AG04450 (cell line): ENCODE measurements around the gene USP34. TPM values are rescaled to one million over a fixed set of nuclear protein-coding genes. Genes with fewer than 3 reads are reported as not detected.

ENCODE experiments used
- CTCF ChIA-PET: fragments of 300-600, 350-600 bp; formaldehyde crosslinking; extraction: SDS; loops from one replicate; lab custom pipeline; 2022; ENCODE audit warnings: antibody characterized with exemption, inconsistent platforms; lab: Charles Lee
- POLR2A ChIA-PET: fragments of 350-600 bp; formaldehyde crosslinking; extraction: SDS; loops from one replicate; lab custom pipeline; 2021; ENCODE audit warnings: antibody characterized with exemption, inconsistent platforms; lab: Yijun Ruan, JAX
- DNase-seq: peaks from one replicate; pipeline ENCODE4 v3.0.0-alpha.2; 2011; ENCODE audit warnings: low read depth, low spot score
- H3K27ac ChIP-seq: one replicate; pipeline ENCODE4 v1.5.1; 2012; ENCODE audit warnings: low read depth, low read length, control low read depth
- H3K27me3 ChIP-seq: one replicate; pipeline ENCODE4 v1.6.0; 2012; ENCODE audit warnings: low read length; ENCODE audit not compliant: control insufficient read depth, insufficient read depth
- H3K4me3 ChIP-seq: 2 replicates; pipeline ENCODE4 v1.5.1; 2011; ENCODE audit warnings: mild to moderate bottlenecking, low read depth, low read length, control low read depth
- H3K9me3 ChIP-seq: 2 replicates; pipeline ENCODE4 v1.5.1; 2012; ENCODE audit warnings: low read length; ENCODE audit not compliant: control insufficient read depth, insufficient read depth
- polyA plus RNA-seq: library from polyadenylated mRNA; depleted of rRNA; stranded (reverse); fragments of >200 nt; gene quantifications from 2 replicates; pipeline ENCODE4 v1.2.3, GENCODE V29; 2011
- TF ChIP-seq, protein P1 (sequence below): IDR thresholded peaks from 2 replicates; pipeline ENCODE4 v1.5.1; 2011; ENCODE audit warnings: low read depth, low read length, control low read depth, inconsistent platforms

Gene USP34
- polyA plus RNA-seq, 1 experiment, result 92.3 TPM

DNA sequence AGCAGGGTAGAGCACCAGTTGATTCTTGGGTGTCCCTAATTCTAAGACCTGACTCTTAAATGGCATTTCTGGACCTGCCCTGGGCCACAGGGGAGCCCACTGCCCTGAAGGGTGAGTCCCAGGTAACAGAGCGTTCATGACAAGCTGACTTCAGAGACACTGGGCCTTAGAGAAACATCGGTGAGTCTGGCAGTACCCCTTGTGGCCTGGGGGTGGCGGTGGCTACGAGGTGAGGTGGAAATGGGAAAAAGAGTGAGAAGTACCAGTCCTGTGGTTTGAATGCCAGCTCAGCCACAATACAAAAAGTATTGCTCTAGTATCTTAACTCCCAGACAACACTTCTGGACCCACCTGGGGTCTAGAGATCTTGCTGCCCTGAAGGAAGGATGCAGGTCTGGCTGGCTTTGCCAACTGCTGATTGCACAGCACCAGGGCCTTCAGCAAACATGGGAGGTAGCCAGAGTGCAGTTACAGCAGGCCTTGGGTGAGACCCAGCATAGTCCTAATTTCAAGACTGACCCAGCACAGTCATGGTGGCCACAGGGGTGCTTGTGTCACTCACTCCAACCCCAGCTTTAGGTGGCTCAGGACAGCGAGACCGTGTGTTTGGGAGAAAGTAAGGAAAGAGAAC is 44.5 kb downstream of the USP34 start:
- no peak overlapping the region for H3K4me3 ChIP-seq
- DNase-seq, result no peak
- no peaks in the 10 kb centered on the region for H3K9me3 ChIP-seq
- TF ChIP-seq, protein P1, sequence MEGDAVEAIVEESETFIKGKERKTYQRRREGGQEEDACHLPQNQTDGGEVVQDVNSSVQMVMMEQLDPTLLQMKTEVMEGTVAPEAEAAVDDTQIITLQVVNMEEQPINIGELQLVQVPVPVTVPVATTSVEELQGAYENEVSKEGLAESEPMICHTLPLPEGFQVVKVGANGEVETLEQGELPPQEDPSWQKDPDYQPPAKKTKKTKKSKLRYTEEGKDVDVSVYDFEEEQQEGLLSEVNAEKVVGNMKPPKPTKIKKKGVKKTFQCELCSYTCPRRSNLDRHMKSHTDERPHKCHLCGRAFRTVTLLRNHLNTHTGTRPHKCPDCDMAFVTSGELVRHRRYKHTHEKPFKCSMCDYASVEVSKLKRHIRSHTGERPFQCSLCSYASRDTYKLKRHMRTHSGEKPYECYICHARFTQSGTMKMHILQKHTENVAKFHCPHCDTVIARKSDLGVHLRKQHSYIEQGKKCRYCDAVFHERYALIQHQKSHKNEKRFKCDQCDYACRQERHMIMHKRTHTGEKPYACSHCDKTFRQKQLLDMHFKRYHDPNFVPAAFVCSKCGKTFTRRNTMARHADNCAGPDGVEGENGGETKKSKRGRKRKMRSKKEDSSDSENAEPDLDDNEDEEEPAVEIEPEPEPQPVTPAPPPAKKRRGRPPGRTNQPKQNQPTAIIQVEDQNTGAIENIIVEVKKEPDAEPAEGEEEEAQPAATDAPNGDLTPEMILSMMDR, result peak; percentile 54
- CTCF ChIA-PET, result interaction anchor here (0.8 to 1.5 kb wide), 2 partner anchors 10 to 20 kb away, joined by 4 to 6 read pairs; no protein-coding TSS in a partner anchor
- no peak overlapping the region for H3K27ac ChIP-seq
- H3K27me3 ChIP-seq, result no peaks in the 10 kb centered on the region
- POLR2A ChIA-PET, result no interaction called here

DNA sequence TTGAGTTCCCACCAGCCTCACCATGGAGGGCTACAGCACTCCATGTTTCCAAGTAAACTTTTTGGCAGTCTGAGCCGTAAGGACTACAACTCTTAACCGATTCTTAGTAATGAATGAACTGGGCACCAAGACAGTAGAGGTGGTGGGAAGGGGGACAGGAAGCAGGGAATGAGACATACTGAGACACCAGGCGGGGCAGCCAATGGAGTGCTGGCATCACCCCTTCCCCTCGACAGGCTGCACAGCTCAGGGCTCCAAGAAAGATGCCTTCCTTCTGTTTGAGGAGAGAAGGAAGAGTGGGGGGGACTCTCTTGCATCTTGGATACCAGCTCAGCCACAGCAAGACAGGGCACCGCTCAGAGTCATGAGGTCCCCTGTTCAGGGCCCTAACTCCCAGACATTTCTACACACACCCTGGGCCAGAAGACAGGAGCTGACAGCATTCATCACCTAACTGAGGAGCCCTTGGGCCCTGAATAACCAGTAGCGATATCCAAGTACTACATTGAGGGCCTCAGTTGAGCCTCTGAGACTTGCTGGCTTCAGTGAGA is 45.2 kb downstream of the USP34 start:
- TF ChIP-seq, protein P1, result no peak
- H3K9me3 ChIP-seq, result no peaks in the 10 kb centered on the region
- H3K4me3 ChIP-seq, result no peak overlapping the region
- no peak overlapping the region for H3K27ac ChIP-seq
- H3K27me3 ChIP-seq, result no peaks in the 10 kb centered on the region
- POLR2A ChIA-PET, result no interaction called here
- DNase-seq, result no peak
- CTCF ChIA-PET, result interaction anchor here (0.8 to 1.5 kb wide), 2 partner anchors 10 to 19 kb away, joined by 4 to 6 read pairs; no protein-coding TSS in a partner anchor

DNA sequence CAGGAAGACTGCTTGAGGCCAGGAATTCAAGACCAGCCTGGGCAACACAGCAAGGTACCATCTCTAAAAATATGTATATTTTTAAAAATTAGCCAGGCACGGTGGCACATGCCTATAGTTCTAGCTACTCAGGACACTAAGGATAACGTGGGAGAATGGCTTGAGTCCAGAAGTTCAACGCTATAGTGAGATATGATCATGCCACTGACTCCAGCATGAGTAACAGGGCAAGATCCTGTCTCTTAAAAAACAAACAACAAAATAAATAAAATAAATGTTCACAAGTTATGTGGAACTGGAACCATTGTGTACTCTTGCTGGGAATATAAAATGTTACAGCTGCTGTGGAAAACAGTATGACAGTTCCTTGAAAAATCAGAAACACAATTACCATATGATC is 47.2 kb downstream of the USP34 start:
- H3K27me3 ChIP-seq, result no peaks in the 10 kb centered on the region
- H3K4me3 ChIP-seq, result no peak overlapping the region
- TF ChIP-seq, protein P1, result no peak
- ChIA-PET POLR2A (no interaction called here), CTCF (no interaction called here)
- no peaks in the 10 kb centered on the region for H3K9me3 ChIP-seq
- no peak for DNase-seq
- no peak overlapping the region for H3K27ac ChIP-seq

DNA sequence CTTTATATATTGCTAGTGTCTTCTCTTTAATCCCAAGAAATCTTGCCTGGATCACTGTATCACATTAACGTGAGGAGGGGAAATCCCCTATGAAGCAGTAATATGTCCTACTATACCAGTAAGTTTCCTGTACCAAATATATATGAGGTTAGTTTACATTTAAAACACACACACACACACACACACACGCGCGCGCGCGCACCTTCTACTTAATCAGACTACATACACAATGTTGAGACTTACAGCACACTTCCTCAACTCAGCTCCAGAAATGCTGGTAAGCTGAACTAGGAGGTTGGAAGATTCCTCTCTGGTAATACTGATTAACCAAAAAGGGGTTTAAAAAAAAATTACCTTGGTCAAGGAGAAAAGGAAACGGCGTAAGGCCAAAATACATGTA is 49.3 kb downstream of the USP34 start:
- CTCF ChIA-PET, result no interaction called here
- Histone ChIP-seq H3K4me3 (no peak overlapping the region), H3K9me3 (no peaks in the 10 kb centered on the region), H3K27ac (no peak overlapping the region), H3K27me3 (no peaks in the 10 kb centered on the region)
- POLR2A ChIA-PET, result no interaction called here
- TF ChIP-seq, protein P1, result no peak
- DNase-seq, result no peak

DNA sequence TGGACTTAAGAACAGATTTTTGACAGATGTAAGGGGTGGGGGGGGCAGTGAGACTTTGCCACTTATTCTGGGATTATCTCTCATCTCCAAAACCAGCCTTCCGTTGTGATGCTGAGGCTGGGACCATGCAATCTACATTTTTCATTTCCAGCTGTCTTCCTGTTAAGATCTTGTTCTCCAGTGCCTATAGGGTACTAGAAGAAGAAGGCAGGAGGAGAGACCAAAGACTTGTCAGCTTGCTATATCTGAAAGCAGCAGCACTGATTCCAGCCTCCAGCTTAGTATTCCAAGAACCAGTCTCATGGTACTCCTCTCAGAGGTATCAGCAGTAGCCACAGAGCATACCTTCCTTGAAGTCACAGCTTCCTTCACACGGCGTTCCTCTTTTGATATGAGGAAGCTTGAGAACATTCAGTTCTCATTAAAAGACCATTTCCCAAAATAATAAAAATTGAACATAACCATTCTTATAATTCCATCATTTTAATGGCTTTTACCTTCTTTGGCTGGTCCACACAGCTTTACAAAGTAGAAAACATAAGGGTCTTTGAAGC is 49.8 kb downstream of the USP34 start:
- H3K27me3 ChIP-seq, result no peaks in the 10 kb centered on the region
- ChIA-PET POLR2A (no interaction called here), CTCF (interaction anchor here (0.6 kb wide), 1 partner anchor 184 kb away, joined by 5 read pairs; no protein-coding TSS in a partner anchor)
- DNase-seq, result no peak
- no peaks in the 10 kb centered on the region for H3K9me3 ChIP-seq
- no peak overlapping the region for H3K4me3 ChIP-seq
- H3K27ac ChIP-seq, result no peak overlapping the region
- TF ChIP-seq, protein P1, result no peak
